Measurements from ENCODE around the gene KCND2.

- TF ChIP-seq CTCF (conservative IDR thresholded peaks at IDR 0.05; ENCODE audit: low read length) (no peak), EZH2phosphoT487 (IDR thresholded peaks at IDR 0.05; ENCODE audit: borderline replicate concordance, low read depth, low read length) (no peak)
Measured at GRCh38 chr7:120760050-120760449, 487.1 kb downstream of the KCND2 start.
